22Rv1 (cell line): Measurements from ENCODE around the gene ITGB2.

Experiments
- H3K27ac ChIP-seq: fragments of 450-650 bp; 2 replicates; pipeline ENCODE4 v1.5.1; 2017
- CTCF ChIP-seq: fragments of 450-650 bp; IDR thresholded peaks from 2 replicates; pipeline ENCODE4 v1.5.1; 2017; ENCODE audit warnings: mild to moderate bottlenecking
- ZFX ChIP-seq: fragments of 450-650 bp; IDR thresholded peaks from 2 replicates; pipeline ENCODE4 v1.6.1; 2017; ENCODE audit warnings: antibody characterized with exemption, borderline replicate concordance

Gene ITGB2

GRCh38 chr21:44878053-44878982 lies 42.4 kb downstream of the ITGB2 start:
- TF ChIP-seq CTCF (no peak), ZFX (no peak)
- no peak overlapping the region for H3K27ac ChIP-seq

- H3K27ac ChIP-seq, result no peak overlapping the region
Observed at GRCh38 chr21:44876849-44877575, 43.7 kb downstream of the ITGB2 start.

DNA sequence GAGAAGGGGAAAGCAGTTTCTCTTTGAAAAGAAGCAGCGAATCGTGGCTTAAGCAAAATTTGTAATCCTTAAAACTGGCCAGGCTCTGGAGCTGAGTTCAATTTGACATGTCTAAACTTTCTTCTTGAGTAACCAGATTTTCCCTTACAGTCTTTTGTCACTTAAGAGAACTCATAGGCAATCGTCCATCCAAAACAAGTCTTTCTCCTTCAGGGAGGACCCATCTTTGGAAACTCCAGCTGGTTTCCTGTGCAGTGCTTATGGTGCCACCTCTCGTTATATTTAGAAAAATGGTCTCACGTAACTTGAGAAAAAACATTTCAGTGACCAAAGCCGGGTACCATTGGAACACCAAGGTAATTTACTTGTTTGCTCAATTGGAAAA lies 45.4 kb downstream of the ITGB2 start:
- H3K27ac ChIP-seq, result no peak overlapping the region

More at GRCh38 chr21:44876849-44877575, 43.7 kb downstream of the ITGB2 start:
- TF ChIP-seq ZFX (no peak), CTCF (no peak)

GRCh38 chr21:44874497-44875315 lies 46.0 kb downstream of the ITGB2 start:
- TF ChIP-seq ZFX (no peak), CTCF (no peak)
- no peak overlapping the region for H3K27ac ChIP-seq

More for the DNA sequence above, 45.4 kb downstream of the ITGB2 start:
- no peak for TF ChIP-seq CTCF
- no peak for TF ChIP-seq ZFX

- H3K27ac ChIP-seq, result no peak overlapping the region
- TF ChIP-seq CTCF (no peak), ZFX (no peak)
Observed at GRCh38 chr21:44874240-44874496, 46.5 kb downstream of the ITGB2 start.

DNA sequence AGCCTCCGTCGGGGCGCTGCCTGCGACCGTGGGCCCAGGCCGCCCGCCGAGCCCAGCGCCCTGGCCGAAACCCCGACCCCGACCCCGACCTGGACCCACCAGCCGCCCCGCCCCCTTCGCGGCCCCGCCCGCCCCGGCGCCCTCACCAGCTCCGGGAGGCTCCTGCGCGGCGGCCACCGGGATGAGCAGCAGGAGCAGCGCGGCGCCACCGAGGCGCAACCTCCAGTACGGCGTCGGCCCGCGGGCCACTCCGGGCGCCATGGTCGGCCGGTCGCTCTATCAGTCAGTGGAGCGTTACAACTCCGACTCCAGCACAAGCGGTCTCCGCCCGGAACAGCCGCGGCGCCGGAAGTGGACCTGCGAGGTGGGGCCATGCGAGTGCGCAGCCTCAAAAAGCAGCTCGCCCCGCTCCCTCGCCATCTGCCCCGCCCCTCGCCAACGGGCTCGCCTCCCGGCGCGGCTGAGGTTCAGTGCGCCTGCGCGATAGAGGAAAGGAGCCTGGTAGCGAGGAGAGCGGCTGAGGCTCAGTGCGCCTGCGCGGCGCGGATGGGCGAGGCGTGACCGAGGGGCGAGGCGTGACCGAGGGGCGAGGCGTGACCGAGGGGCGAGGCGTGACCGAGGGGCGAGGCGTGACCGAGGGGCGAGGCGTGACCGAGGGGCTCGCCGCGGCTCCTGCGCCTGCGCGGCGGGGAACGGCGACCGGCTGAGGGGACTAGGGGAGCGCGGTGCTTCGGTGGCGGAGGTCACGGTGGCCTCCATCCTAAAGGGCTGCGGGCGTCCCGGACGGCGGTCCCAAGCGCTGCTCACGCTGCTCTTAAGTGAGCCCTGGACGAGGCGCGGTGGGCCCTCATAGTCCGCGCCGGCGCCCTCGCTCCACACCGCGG lies 47.1 kb downstream of the ITGB2 start, which contains the start of gene PTTG1IP:
TSS of gene PTTG1IP (minus strand) at position 335 of the 884 bp plus-strand sequence. CDS start at position 261, 74 bp downstream.
- no peak for TF ChIP-seq CTCF
- TF ChIP-seq ZFX, result no peak
- H3K27ac ChIP-seq, result peak within 1 kb of the TSS; percentile 67
